Kidney epithelial cell (primary cell): ENCODE data around the gene PNMT. TPM values are rescaled to one million over a fixed set of nuclear protein-coding genes. Genes with fewer than 3 reads are reported as not detected.

Source experiments
- DNase-seq: peaks from one replicate; pipeline ENCODE4 v3.0.0-alpha.2; 2010; ENCODE audit warnings: low read depth
- H3K27me3 ChIP-seq: 2 replicates; pipeline ENCODE4 v1.6.0; 2011; ENCODE audit warnings: low read length; ENCODE audit not compliant: control insufficient read depth, insufficient read depth
- H3K36me3 ChIP-seq: 2 replicates; pipeline ENCODE4 v1.5.1; 2011; ENCODE audit warnings: low read length; ENCODE audit not compliant: control insufficient read depth, insufficient read depth
- H3K4me3 ChIP-seq: 2 replicates; pipeline ENCODE4 v1.5.1; 2011; ENCODE audit warnings: low read depth, mild to moderate bottlenecking, control low read depth, low read length
- CTCF ChIP-seq: IDR thresholded peaks from 2 replicates; pipeline ENCODE4 v1.5.1; 2011; ENCODE audit warnings: mild to moderate bottlenecking, moderate library complexity, low read length, control low read depth, inconsistent platforms; ENCODE audit not compliant: insufficient read depth, poor library complexity, severe bottlenecking
- total RNA-seq: library from RNA; depleted of rRNA; stranded (reverse); fragments of >200 nt; gene quantifications from 2 replicates; pipeline ENCODE4 v1.2.3, GENCODE V29; 2015

Gene PNMT
- total RNA-seq, 1 donor from 2014 or later, result not detected

- H3K27me3 ChIP-seq, result no peaks in the 10 kb centered on the region
- H3K36me3 ChIP-seq, result no peaks in the 10 kb centered on the region
- DNase-seq, result no peak
- H3K4me3 ChIP-seq, result no peak overlapping the region
- TF ChIP-seq CTCF, result no peak
These were observed 19.5 kb upstream of the PNMT start for GRCh38 chr17:39648616-39649366.

GRCh38 chr17:39650121-39650579 lies 18.1 kb upstream of the PNMT start:
- Histone ChIP-seq H3K36me3 (no peaks in the 10 kb centered on the region), H3K4me3 (no peak overlapping the region), H3K27me3 (no peaks in the 10 kb centered on the region)
- TF ChIP-seq CTCF, result no peak
- DNase-seq, result no peak

- no peaks in the 10 kb centered on the region for H3K27me3 ChIP-seq
- DNase-seq, result no peak
- H3K36me3 ChIP-seq, result no peaks in the 10 kb centered on the region
- no peak overlapping the region for H3K4me3 ChIP-seq
- TF ChIP-seq CTCF, result no peak
These were observed 16.2 kb upstream of the PNMT start for GRCh38 chr17:39651923-39652586.

- Histone ChIP-seq H3K27me3 (no peaks in the 10 kb centered on the region), H3K4me3 (no peak overlapping the region), H3K36me3 (no peaks in the 10 kb centered on the region)
- TF ChIP-seq CTCF, result no peak
- no peak for DNase-seq
These were observed 15.5 kb upstream of the PNMT start for GRCh38 chr17:39652587-39653315.

GRCh38 chr17:39653316-39653661 lies 15.0 kb upstream of the PNMT start:
- no peaks in the 10 kb centered on the region for H3K27me3 ChIP-seq
- H3K4me3 ChIP-seq, result no peak overlapping the region
- no peak for DNase-seq
- H3K36me3 ChIP-seq, result no peaks in the 10 kb centered on the region
- no peak for TF ChIP-seq CTCF
